Astrocyte of the hippocampus (primary cell): ENCODE data around the gene PAFAH1B1.
"Not testable (repeated sequence)": the region's sequence is repeated elsewhere in the genome, so short reads cannot be mapped to it uniquely, and the experiment has no call there.

Experiments used
- DNase-seq: peaks from one replicate; pipeline ENCODE4 v3.0.0; 2011; ENCODE audit warnings: low read depth, low spot score

The PAFAH1B1 gene

GRCh38 chr17:2592971-2593820 is at the start of gene PAFAH1B1:
Gene PAFAH1B1 (plus strand): TSS chr17:2593654. CDS start chr17:2638289, 44,635 bp downstream.
- peak; percentile 98 for DNase-seq

- DNase-seq: no peak
Measured at GRCh38 chr17:2545393-2545792, 48.1 kb upstream of the PAFAH1B1 start.

- no peak for DNase-seq
Measured at GRCh38 chr17:2547176-2547575, 46.3 kb upstream of the PAFAH1B1 start.

- DNase-seq: not testable (repeated sequence)
Measured at GRCh38 chr17:2548026-2548425, 45.4 kb upstream of the PAFAH1B1 start.

- DNase-seq: no peak
Measured at GRCh38 chr17:2549392-2550211, 43.9 kb upstream of the PAFAH1B1 start.

GRCh38 chr17:2551493-2551892 is 42.0 kb upstream of the PAFAH1B1 start:
- DNase-seq: no peak

- DNase-seq: no peak
Measured at GRCh38 chr17:2551928-2552327, 41.5 kb upstream of the PAFAH1B1 start.

GRCh38 chr17:2560658-2561057 is 32.8 kb upstream of the PAFAH1B1 start:
- DNase-seq: no peak

- no peak for DNase-seq
Measured at GRCh38 chr17:2562162-2562858, 31.1 kb upstream of the PAFAH1B1 start.

- DNase-seq: no peak
Measured at GRCh38 chr17:2563061-2563460, 30.4 kb upstream of the PAFAH1B1 start.

- DNase-seq: no peak
Measured at GRCh38 chr17:2563543-2563942, 29.9 kb upstream of the PAFAH1B1 start.

- DNase-seq: no peak
Measured at GRCh38 chr17:2564877-2565276, 28.6 kb upstream of the PAFAH1B1 start.

GRCh38 chr17:2566056-2566455 is 27.4 kb upstream of the PAFAH1B1 start:
- DNase-seq: no peak

GRCh38 chr17:2571523-2572303 is 21.7 kb upstream of the PAFAH1B1 start:
- no peak for DNase-seq

- not testable (repeated sequence) for DNase-seq
Measured at GRCh38 chr17:2572304-2572609, 21.2 kb upstream of the PAFAH1B1 start.

- no peak for DNase-seq
Measured at GRCh38 chr17:2580151-2580550, 13.3 kb upstream of the PAFAH1B1 start.

GRCh38 chr17:2580661-2581060 is 12.8 kb upstream of the PAFAH1B1 start:
- DNase-seq: no peak

- DNase-seq: no peak
Measured at GRCh38 chr17:2582493-2582892, 11.0 kb upstream of the PAFAH1B1 start.

GRCh38 chr17:2591040-2591640 is 2.3 kb upstream of the PAFAH1B1 start:
- DNase-seq: no peak

GRCh38 chr17:2593821-2594721 is 617 bp downstream of the PAFAH1B1 start:
- peak; percentile 88 for DNase-seq
